Measurements from ENCODE around the gene PCDHB1.
"Not testable (repeated sequence)": the region's sequence is repeated elsewhere in the genome, so short reads cannot be mapped to it uniquely, and the experiment has no call there.

The PCDHB1 gene

DNA sequence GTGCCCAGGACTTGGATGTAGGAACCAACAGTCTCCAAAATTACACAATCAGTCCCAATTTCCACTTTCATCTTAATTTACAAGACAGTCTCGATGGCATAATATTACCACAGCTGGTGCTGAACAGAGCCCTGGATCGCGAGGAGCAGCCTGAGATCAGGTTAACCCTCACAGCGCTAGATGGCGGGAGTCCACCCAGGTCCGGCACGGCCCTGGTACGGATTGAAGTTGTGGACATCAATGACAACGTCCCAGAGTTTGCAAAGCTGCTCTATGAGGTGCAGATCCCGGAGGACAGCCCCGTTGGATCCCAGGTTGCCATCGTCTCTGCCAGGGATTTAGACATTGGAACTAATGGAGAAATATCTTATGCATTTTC is 44.1 kb downstream of the PCDHB1 start:
- Histone ChIP-seq H3K27me3 (ENCODE audit: control insufficient read depth, insufficient read depth, low read length) (no peaks in the 10 kb centered on the region), H3K9me3 (ENCODE audit: control insufficient read depth, insufficient read depth, low read length) (no peaks in the 10 kb centered on the region), H3K4me1 (ENCODE audit: control insufficient read depth, insufficient read depth, low read length) (no peaks in the 10 kb centered on the region), H3K4me3 (ENCODE audit: low read depth, low read length) (peak overlapping the region; percentile 80), H3K36me3 (ENCODE audit: control insufficient read depth, insufficient read depth, low read length) (no peaks in the 10 kb centered on the region), H3K9ac (ENCODE audit: low read depth, low read length) (peak overlapping the region; percentile 86)

GRCh38 chr5:141096181-141096580 is 45.0 kb downstream of the PCDHB1 start:
- H3K27me3 ChIP-seq (ENCODE audit: control insufficient read depth, insufficient read depth, low read length); H3K9ac ChIP-seq (ENCODE audit: low read depth, low read length); H3K9me3 ChIP-seq (ENCODE audit: control insufficient read depth, insufficient read depth, low read length); H3K4me3 ChIP-seq (ENCODE audit: low read depth, low read length); H3K36me3 ChIP-seq (ENCODE audit: control insufficient read depth, insufficient read depth, low read length); H3K4me1 ChIP-seq (ENCODE audit: control insufficient read depth, insufficient read depth, low read length): not testable (repeated sequence)

GRCh38 chr5:141096586-141096985 is 45.4 kb downstream of the PCDHB1 start:
- H3K4me1 ChIP-seq (ENCODE audit: control insufficient read depth, insufficient read depth, low read length); H3K9me3 ChIP-seq (ENCODE audit: control insufficient read depth, insufficient read depth, low read length); H3K4me3 ChIP-seq (ENCODE audit: low read depth, low read length); H3K9ac ChIP-seq (ENCODE audit: low read depth, low read length); H3K36me3 ChIP-seq (ENCODE audit: control insufficient read depth, insufficient read depth, low read length); H3K27me3 ChIP-seq (ENCODE audit: control insufficient read depth, insufficient read depth, low read length): not testable (repeated sequence)

DNA sequence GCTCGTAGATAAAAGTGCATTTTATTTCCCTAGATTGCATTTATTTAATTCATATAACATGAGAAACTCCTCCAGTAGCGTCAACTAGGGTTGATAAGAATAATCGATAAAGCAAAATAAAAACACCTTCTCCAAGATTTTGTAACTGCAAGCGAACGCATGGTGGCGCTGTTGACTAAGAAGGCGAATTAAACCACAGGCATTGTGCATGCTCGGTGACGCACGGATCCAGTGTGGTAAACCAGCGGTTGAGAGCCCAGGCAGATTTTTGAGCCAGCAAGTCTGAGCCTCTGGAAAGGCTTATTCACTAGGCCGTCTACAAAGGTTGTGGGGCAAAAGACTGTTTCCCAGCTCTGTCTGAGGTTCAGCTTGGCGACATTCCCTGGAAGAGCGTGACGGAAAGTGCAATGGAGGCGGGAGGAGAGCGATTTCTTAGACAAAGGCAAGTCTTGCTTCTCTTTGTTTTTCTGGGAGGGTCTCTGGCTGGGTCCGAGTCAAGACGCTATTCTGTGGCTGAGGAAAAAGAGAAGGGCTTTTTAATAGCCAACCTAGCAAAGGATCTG is 49.1 kb downstream of the PCDHB1 start, which contains the start of gene PCDHB3:
Gene PCDHB3 (plus strand): TSS at position 231 of the 563 bp plus-strand sequence. CDS start 177 bp downstream, at position 408.
- Histone ChIP-seq H3K27me3 (ENCODE audit: control insufficient read depth, insufficient read depth, low read length) (no peaks in the 10 kb centered on the region), H3K4me3 (ENCODE audit: low read depth, low read length) (peak within 1 kb of the TSS; percentile 41), H3K4me1 (ENCODE audit: control insufficient read depth, insufficient read depth, low read length) (no peaks in the 10 kb centered on the region), H3K9ac (ENCODE audit: low read depth, low read length) (peak within 1 kb of the TSS; percentile 70), H3K9me3 (ENCODE audit: control insufficient read depth, insufficient read depth, low read length) (no peaks in the 10 kb centered on the region), H3K36me3 (ENCODE audit: control insufficient read depth, insufficient read depth, low read length) (no peaks in the 10 kb centered on the region)

DNA sequence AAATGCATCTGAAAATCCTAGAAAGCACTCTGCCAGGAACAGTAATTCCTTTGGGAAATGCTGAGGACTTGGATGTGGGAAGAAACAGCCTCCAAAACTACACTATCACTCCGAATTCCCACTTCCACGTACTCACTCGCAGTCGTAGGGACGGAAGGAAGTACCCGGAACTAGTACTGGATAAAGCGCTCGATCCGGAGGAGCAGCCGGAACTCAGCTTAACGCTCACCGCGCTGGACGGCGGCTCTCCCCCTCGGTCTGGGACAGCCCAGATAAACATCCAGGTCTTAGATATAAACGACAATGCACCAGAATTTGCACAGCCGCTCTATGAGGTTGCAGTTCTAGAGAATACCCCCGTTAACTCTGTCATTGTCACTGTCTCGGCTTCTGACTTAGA is 49.9 kb downstream of the PCDHB1 start:
- Histone ChIP-seq H3K4me3 (ENCODE audit: low read depth, low read length) (peak overlapping the region; percentile 41), H3K36me3 (ENCODE audit: control insufficient read depth, insufficient read depth, low read length) (no peaks in the 10 kb centered on the region), H3K27me3 (ENCODE audit: control insufficient read depth, insufficient read depth, low read length) (no peaks in the 10 kb centered on the region), H3K4me1 (ENCODE audit: control insufficient read depth, insufficient read depth, low read length) (no peaks in the 10 kb centered on the region), H3K9me3 (ENCODE audit: control insufficient read depth, insufficient read depth, low read length) (no peaks in the 10 kb centered on the region), H3K9ac (ENCODE audit: low read depth, low read length) (no peak overlapping the region)

GRCh38 chr5:141102070-141102469 is 50.9 kb downstream of the PCDHB1 start:
- H3K4me1 ChIP-seq (ENCODE audit: control insufficient read depth, insufficient read depth, low read length); H3K9ac ChIP-seq (ENCODE audit: low read depth, low read length); H3K4me3 ChIP-seq (ENCODE audit: low read depth, low read length); H3K9me3 ChIP-seq (ENCODE audit: control insufficient read depth, insufficient read depth, low read length); H3K36me3 ChIP-seq (ENCODE audit: control insufficient read depth, insufficient read depth, low read length); H3K27me3 ChIP-seq (ENCODE audit: control insufficient read depth, insufficient read depth, low read length): not testable (repeated sequence)

DNA sequence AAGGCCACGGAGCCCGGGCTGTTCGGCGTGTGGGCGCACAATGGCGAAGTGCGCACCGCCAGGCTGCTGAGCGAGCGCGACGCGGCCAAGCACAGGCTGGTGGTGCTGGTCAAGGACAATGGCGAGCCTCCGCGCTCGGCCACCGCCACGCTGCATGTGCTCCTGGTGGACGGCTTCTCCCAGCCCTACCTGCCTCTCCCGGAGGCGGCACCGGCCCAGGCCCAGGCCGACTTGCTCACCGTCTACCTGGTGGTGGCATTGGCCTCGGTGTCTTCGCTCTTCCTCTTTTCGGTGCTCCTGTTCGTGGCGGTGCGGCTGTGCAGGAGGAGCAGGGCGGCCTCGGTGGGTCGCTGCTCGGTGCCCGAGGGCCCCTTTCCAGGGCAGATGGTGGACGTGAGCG is 51.3 kb downstream of the PCDHB1 start:
- not testable (repeated sequence) for H3K9me3 ChIP-seq (ENCODE audit: control insufficient read depth, insufficient read depth, low read length); H3K9ac ChIP-seq (ENCODE audit: low read depth, low read length); H3K4me3 ChIP-seq (ENCODE audit: low read depth, low read length); H3K27me3 ChIP-seq (ENCODE audit: control insufficient read depth, insufficient read depth, low read length); H3K4me1 ChIP-seq (ENCODE audit: control insufficient read depth, insufficient read depth, low read length); H3K36me3 ChIP-seq (ENCODE audit: control insufficient read depth, insufficient read depth, low read length)

- no peaks in the 10 kb centered on the region for H3K27me3 ChIP-seq (ENCODE audit: control insufficient read depth, insufficient read depth, low read length)
- H3K36me3 ChIP-seq (ENCODE audit: control insufficient read depth, insufficient read depth, low read length): no peaks in the 10 kb centered on the region
- H3K4me3 ChIP-seq (ENCODE audit: low read depth, low read length): no peak overlapping the region
- H3K9me3 ChIP-seq (ENCODE audit: control insufficient read depth, insufficient read depth, low read length): no peaks in the 10 kb centered on the region
- no peak overlapping the region for H3K9ac ChIP-seq (ENCODE audit: low read depth, low read length)
- H3K4me1 ChIP-seq (ENCODE audit: control insufficient read depth, insufficient read depth, low read length): no peaks in the 10 kb centered on the region
Observed at GRCh38 chr5:141105350-141105749, 54.2 kb downstream of the PCDHB1 start.

All from iPS-15b (cell line).